Measurements from ENCODE around the gene CDHR3. TPM values are rescaled to one million over a fixed set of nuclear protein-coding genes. Genes with fewer than 3 reads are reported as not detected.

The CDHR3 gene
- total RNA-seq, 1 donor from 2014 or later, result 5.4 TPM

DNA sequence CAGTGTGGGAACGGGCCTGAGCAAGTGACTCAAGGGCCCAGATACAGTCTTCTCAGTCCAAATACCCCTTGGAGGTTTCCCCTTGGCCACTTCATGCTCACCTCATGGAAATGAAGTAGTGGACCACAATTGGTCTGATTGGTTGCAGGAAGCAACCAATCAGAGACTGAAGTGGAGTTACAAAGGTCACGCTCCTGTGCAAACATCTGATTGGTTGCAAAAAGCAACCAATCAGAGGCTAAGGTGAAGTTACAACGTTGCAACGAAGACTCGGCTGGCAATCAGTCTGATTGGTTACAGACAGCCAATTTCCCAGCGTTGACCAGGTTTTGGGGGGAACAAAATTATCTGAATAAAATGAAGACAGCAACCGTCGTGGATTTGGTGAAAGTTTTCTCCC lies 72.5 kb downstream of the CDHR3 start:
- Mint-ChIP-seq H3K9me3 (no peaks in the 10 kb centered on the region), H3K36me3 (ENCODE audit: low read depth) (no peaks in the 10 kb centered on the region), H3K27ac (ENCODE audit: unreplicated experiment) (no peak overlapping the region), H3K4me3 (no peak overlapping the region), H3K27me3 (ENCODE audit: low read depth) (no peaks in the 10 kb centered on the region), H3K4me1 (peaks cover 16% of the 10 kb centered on the region)
- no peak for DNase-seq (ENCODE audit: low read depth, low spot score)
- no peak for TF ChIP-seq CTCF (conservative IDR thresholded peaks at IDR 0.05)

- H3K9me3 Mint-ChIP-seq, result no peaks in the 10 kb centered on the region
- H3K4me3 Mint-ChIP-seq, result no peak overlapping the region
- no peak overlapping the region for H3K27ac Mint-ChIP-seq (ENCODE audit: unreplicated experiment)
- H3K36me3 Mint-ChIP-seq (ENCODE audit: low read depth), result no peaks in the 10 kb centered on the region
- no peaks in the 10 kb centered on the region for H3K27me3 Mint-ChIP-seq (ENCODE audit: low read depth)
- DNase-seq (ENCODE audit: low read depth, low spot score), result no peak
- peaks cover 12% of the 10 kb centered on the region for H3K4me1 Mint-ChIP-seq
- no peak for TF ChIP-seq CTCF (conservative IDR thresholded peaks at IDR 0.05)
Measured at GRCh38 chr7:106036004-106036403, 72.9 kb downstream of the CDHR3 start.

GRCh38 chr7:106037489-106038176 lies 74.6 kb downstream of the CDHR3 start:
- Mint-ChIP-seq H3K36me3 (ENCODE audit: low read depth) (no peaks in the 10 kb centered on the region), H3K4me1 (peaks cover 4% of the 10 kb centered on the region), H3K9me3 (no peaks in the 10 kb centered on the region), H3K27me3 (ENCODE audit: low read depth) (no peaks in the 10 kb centered on the region), H3K4me3 (no peak overlapping the region), H3K27ac (ENCODE audit: unreplicated experiment) (no peak overlapping the region)
- no peak for TF ChIP-seq CTCF (conservative IDR thresholded peaks at IDR 0.05)
- DNase-seq (ENCODE audit: low read depth, low spot score), result no peak

DNA sequence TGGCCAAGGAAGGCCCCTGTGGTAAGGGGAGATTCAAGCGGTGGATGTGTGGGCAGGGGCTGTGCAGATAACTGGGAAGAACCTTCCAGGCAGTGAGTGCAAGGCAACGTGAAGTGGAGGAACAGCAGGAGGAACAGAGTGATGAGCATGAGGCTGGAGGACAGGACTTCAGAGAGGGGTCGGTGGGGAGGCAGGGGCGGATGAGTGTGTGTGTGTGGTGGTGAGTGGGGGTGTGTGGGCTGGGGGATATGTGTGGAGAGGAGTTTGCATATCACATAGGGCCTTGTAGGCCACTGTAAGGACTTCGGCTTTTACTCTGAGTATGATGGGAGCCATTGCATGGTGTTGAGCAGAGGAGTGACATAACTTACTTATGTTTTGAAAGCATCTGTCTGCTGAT lies 75.2 kb downstream of the CDHR3 start:
- no peak overlapping the region for H3K4me3 Mint-ChIP-seq
- no peaks in the 10 kb centered on the region for H3K9me3 Mint-ChIP-seq
- no peaks in the 10 kb centered on the region for H3K27me3 Mint-ChIP-seq (ENCODE audit: low read depth)
- H3K36me3 Mint-ChIP-seq (ENCODE audit: low read depth), result no peaks in the 10 kb centered on the region
- TF ChIP-seq CTCF (conservative IDR thresholded peaks at IDR 0.05), result no peak
- no peak overlapping the region for H3K27ac Mint-ChIP-seq (ENCODE audit: unreplicated experiment)
- no peak for DNase-seq (ENCODE audit: low read depth, low spot score)
- peaks cover 6% of the 10 kb centered on the region for H3K4me1 Mint-ChIP-seq

DNA sequence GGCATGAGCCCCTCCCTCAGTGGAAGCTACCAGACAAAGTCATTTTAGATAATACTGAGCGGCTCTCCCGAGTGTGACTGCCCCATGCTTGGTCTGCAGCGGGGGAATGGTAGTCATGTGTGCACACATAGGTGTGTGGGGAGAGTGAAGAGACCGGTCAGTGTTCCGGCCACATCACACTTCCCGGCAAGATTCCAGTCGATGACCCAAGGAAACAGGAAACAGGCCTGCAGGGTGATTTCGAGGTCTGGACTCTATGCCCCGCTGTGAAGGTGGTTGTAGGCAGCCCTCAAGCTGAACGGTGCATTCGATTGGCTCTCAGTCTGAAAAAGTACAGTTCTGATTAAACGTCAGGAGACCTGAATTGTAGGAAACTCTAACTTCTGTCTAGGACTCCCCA lies 75.9 kb downstream of the CDHR3 start:
- Mint-ChIP-seq H3K27ac (ENCODE audit: unreplicated experiment) (no peak overlapping the region), H3K27me3 (ENCODE audit: low read depth) (no peaks in the 10 kb centered on the region), H3K9me3 (no peaks in the 10 kb centered on the region), H3K36me3 (ENCODE audit: low read depth) (no peaks in the 10 kb centered on the region), H3K4me1 (peaks cover 6% of the 10 kb centered on the region), H3K4me3 (no peak overlapping the region)
- no peak for DNase-seq (ENCODE audit: low read depth, low spot score)
- TF ChIP-seq CTCF (conservative IDR thresholded peaks at IDR 0.05), result no peak

Data from neural crest cell (in vitro differentiated cells).